ENCODE data around the gene LRRC8D.
"Not testable (repeated sequence)": the region's sequence is repeated elsewhere in the genome, so short reads cannot be mapped to it uniquely, and the experiment has no call there.

LRRC8D gene

DNA sequence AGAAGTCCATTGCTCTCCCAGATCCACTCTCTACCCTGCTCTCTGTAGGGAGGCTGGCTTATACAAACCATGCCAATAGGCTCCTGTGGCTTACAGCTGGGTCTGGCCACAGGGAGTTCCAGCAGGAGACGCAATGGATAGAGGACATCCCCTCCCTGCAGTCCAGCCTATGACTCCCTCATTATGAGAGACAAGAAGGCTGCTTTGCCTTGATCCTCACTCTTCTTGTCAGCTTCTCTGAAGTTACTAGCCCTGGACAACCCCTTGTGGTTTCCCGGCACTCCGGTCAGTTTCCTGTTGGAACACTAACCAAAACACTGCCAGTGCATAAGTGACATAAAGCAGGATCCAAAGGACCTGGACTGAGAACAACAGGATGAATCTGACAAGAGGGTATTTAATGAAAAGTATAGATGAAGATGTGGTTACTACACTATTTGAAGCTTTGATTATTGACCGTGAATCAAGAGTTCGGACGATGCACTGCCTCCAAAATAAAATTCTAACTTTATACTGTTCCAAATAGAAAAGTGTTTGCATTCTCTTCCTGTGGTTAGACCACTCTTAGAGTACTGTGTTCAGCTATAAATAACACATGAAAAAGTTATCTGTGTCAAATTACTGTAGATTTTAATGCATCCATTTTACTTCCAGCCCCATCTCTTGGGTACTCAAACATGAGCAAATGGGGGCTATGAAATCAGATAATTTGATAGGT is 141.4 kb downstream of the LRRC8D start:
- no peak for DNase-seq (ENCODE audit: low read depth)

- no peak for DNase-seq (ENCODE audit: low read depth)
Measured at GRCh38 chr1:89962742-89963075, 141.9 kb downstream of the LRRC8D start.

DNA sequence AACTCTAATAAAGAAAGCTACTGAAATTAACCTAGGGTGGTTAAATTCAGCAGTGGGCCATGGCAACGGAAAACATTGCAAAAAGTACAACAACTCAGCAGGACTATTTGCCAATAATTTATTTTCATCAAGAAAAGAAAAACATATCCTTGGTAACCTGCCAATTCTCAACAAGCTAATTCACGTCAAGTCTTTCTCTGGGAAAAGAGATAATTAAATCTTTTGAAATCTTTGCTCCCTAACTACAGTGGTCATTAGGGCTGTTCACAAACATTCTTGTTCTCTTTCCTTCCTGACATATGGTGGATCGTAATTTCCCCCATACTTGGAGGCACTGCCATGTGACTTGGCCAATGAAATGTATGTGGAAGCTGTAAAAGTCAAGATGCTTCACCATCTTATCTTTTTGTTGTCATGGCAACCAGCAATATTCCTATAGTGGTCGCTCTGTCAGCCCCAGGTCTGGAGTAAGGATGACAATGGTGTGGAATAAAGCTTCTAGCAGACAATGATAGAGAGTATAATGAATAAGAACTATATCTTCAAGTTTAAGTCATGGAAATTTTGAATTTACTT is 144.4 kb downstream of the LRRC8D start:
- no peak for DNase-seq (ENCODE audit: low read depth)

DNA sequence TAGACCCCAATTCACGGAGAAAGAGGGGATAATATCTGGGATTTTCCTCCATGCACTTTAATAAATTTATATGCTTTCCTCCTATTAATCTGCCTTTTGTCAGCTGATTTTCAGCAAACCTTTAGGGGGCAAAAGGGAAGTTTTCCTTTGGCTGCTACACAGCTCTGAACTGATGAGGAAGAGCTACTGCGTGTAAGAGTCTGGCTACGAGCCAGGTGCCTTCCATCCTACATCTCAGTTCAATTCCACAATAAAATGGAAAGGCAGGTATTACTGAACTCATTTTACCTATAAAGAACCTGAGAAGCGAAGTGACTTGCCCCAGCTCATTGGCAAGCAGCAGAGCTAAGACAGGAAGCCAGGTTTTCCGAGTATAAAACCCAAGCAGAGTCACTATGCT is 145.8 kb downstream of the LRRC8D start:
- no peak for DNase-seq (ENCODE audit: low read depth)

DNA sequence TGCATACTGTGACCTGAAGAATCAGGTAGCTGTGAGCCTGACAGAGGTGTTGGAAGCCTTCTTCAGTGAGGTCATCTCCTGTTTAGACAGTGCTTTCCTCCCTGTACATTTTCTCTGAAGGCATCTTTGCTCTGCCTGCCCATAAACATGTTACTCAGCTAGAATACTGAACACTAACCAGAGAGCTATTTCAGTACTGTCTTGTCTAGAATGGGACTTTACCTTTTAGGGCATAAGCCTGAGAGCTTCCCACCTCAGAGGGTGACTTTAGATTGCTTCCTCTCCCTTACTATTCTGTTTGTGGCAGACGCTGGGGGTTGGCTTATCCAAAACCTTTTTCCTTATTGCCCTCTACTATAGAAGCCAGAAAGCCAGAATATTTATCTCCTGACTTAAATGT is 150.8 kb downstream of the LRRC8D start:
- DNase-seq (ENCODE audit: low read depth): no peak

GRCh38 chr1:89972024-89972423 is 151.2 kb downstream of the LRRC8D start:
- no peak for DNase-seq (ENCODE audit: low read depth)

DNA sequence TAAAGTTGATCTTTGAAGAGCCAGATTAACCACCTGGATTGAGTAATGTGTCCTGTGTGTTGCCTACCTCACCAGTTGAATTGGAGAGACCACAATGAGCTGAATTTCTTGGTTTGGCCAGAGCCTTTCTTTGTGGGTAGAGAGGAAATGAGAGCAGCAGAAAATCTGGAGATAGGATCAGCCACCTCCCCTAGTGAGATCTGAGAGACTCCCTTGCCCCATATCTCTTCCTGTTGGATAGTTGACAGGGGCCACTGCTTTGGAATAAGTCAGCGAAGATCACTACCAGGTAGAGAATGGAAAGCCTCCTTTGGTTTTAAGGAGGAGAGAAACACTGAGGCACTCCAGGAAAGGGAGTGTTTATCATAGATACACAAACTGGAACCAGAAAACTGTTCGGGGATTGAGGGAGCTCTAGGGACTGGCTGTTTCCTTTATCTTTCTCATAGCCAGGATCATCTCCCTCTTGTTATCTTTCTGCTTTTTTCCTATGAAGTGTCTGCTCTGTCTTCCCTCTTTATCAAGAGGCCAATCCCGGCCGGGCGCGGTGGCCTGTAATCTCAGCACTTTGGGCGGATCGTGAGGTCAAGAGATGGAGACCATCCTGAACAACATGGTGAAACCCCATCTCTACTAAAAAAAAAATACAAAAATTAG is 152.8 kb downstream of the LRRC8D start:
- DNase-seq (ENCODE audit: low read depth): no peak

GRCh38 chr1:89974256-89974655 is 153.4 kb downstream of the LRRC8D start:
- DNase-seq (ENCODE audit: low read depth): no peak

- no peak for DNase-seq (ENCODE audit: low read depth)
Measured at GRCh38 chr1:89974696-89975470, 154.1 kb downstream of the LRRC8D start.

GRCh38 chr1:89975540-89976125 is 154.8 kb downstream of the LRRC8D start:
- DNase-seq (ENCODE audit: low read depth): no peak

DNA sequence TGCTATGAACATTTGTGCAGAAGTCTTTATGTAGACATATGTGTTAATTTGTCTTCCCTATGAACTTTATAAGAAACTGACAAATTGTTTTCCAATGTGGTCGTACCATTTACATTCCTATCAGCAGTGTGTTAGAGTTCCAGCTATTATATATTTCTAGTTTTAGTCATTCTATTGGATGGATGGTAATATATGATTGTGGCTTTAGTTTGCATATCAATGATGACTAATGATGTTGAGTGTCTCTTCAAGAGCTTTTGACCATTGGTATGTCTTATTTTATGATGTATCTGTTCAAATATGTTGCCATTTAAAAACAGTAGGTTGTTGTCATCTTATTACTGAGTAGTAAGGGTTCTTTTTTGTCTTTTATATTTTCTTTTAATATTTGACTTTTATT is 157.9 kb downstream of the LRRC8D start:
- no peak for DNase-seq (ENCODE audit: low read depth)

GRCh38 chr1:89980605-89981004 is 159.8 kb downstream of the LRRC8D start:
- DNase-seq (ENCODE audit: low read depth): no peak

- not testable (repeated sequence) for DNase-seq (ENCODE audit: low read depth)
Measured at GRCh38 chr1:89982846-89983245, 162.0 kb downstream of the LRRC8D start.

DNA sequence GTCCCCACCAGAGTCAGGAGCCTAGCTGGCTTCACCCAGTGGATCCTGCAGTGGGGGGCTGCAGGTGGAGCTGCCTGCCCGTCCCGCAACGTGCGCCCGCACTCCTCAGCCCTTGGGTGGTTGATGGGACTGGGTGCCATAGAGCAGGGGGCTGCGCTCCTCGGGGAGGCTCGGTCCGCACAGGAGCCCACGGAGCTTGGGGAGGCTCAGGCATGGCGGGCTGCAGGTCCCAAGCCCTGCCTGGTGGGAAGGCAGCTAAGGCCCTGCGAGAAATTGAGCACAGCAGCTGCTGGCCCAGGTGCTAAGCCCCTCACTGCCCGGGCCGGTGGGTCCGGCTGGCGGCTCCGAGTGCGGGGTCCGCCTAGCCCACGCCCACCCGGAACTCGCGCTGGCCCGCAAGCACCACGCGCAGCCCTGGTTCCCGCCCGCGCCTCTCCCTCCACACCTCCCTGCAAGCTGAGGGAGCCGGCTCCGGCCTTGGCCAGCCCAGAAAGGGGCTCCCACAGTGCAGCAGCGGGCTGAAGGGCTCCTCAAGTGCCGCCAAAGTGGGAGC is 163.8 kb downstream of the LRRC8D start:
- DNase-seq (ENCODE audit: low read depth): not testable (repeated sequence)

DNA sequence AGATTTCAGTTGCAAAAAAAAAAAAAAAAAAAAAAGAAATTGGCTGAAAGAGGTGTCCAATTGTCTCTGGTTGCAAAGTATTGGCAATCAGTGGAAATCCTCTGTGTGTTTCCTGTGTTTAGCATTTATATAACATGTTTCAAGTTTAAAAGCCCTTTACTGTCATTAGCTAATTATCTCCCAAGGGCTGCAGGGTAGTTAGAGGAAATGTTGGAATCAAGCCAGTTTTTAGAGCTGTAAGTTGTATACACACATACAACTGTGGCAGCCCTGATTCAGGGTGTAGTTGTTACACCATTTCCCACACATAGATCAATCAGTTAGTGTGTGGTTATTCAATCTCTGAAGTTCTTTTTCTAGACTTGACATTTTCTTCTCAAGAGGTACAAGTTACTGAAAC is 165.2 kb downstream of the LRRC8D start:
- no peak for DNase-seq (ENCODE audit: low read depth)
